Gastroesophageal sphincter (tissue), 4 donors: Measurements from ENCODE around the gene COLEC12. TPM values are rescaled to one million over a fixed set of nuclear protein-coding genes. Genes with fewer than 3 reads are reported as not detected.

Source experiments
- ATAC-seq: fragments of 150-250 bp; one replicate; pipeline ENCODE4 v1.9.1; 2016; ENCODE audit warnings: mild to moderate bottlenecking, moderate library complexity
- H3K27ac ChIP-seq, 4 donors: fragments of 200-600 bp; sonication (generic) in 3 of 4; 1 replicate in 3 of 4; 2 replicates in 1 of 4; pipeline ENCODE4 v1.5.1; 2016 to 2019
- H3K27me3 ChIP-seq: fragments of 200-600 bp; sonication (generic); one replicate; pipeline ENCODE4 v1.5.1; 2019
- H3K36me3 ChIP-seq, 2 donors: fragments of 200-600 bp; sonication (generic); one replicate each; pipeline ENCODE4 v1.5.1; 2019; ENCODE audit warnings: control low read depth in 1 of 2
- H3K4me1 ChIP-seq, 3 donors: fragments of 200-600 bp; sonication (generic); 1 replicate in 2 of 3; 2 replicates in 1 of 3; pipeline ENCODE4 v1.5.1; 2016 to 2019; ENCODE audit warnings: control low read depth in 2 of 3
- H3K4me3 ChIP-seq, 2 donors: fragments of 200-600 bp; sonication (generic); one replicate each; pipeline ENCODE4 v1.5.1; 2019; ENCODE audit warnings: mild to moderate bottlenecking in 1 of 2, moderate library complexity in 1 of 2
- H3K9me3 ChIP-seq, 3 donors: fragments of 200-600 bp; sonication (generic); one replicate each; pipeline ENCODE4 v1.5.1; 2017 to 2019; ENCODE audit warnings: control low read depth in 2 of 3
- CTCF ChIP-seq, 4 experiments: fragments of 200-600 bp in 2 of 4; fragments of 450-650 bp in 2 of 4; sonication (generic) in 1 of 4; IDR thresholded peaks; one replicate each; pipeline ENCODE4 v1.5.1; 2017 to 2019; ENCODE audit warnings: antibody characterized with exemption in 4 of 4, mild to moderate bottlenecking in 2 of 4, moderate library complexity in 2 of 4
- EP300 ChIP-seq: sonication (generic); formaldehyde crosslinking; IDR thresholded peaks from one replicate; pipeline ENCODE4 v1.6.1; 2017; ENCODE audit warnings: antibody characterized with exemption, mild to moderate bottlenecking
- POLR2A ChIP-seq, 2 donors: fragments of 450-650 bp; IDR thresholded peaks; one replicate each; pipeline ENCODE4 v1.6.1; 2017; ENCODE audit warnings: antibody characterized with exemption in 2 of 2, mild to moderate bottlenecking in 2 of 2, moderate library complexity in 1 of 2
- POLR2AphosphoS5 ChIP-seq: sonication (generic); formaldehyde crosslinking; IDR thresholded peaks from one replicate; pipeline ENCODE4 v1.6.1; 2017; ENCODE audit warnings: antibody characterized with exemption
- WGBS, 2 donors: methylation state at CpG; one replicate each; pipeline ENCODE4 v1.1.5; 2018; ENCODE audit warnings: low coverage in 1 of 2; 5-methylcytosine and 5-hydroxymethylcytosine counted together
- total RNA-seq, 4 donors: library from RNA; depleted of rRNA; stranded (reverse); fragments of >200 nt; gene quantifications; one replicate each; pipeline ENCODE4 v1.1.0, GENCODE V29; 2016

Gene COLEC12
- total RNA-seq, 4 donors from 2014 or later = 21.2 to 40.1 (median 37.1) TPM

- H3K4me3 ChIP-seq = no peak overlapping the region
- H3K9me3 ChIP-seq = no peaks in the 10 kb centered on the region
- H3K27me3 ChIP-seq = no peaks in the 10 kb centered on the region
- WGBS, 2 donors = 27 to 28% methylated on average over 1 of the region's 1 CpG
- no peaks in the 10 kb centered on the region for H3K36me3 ChIP-seq
- no peak for ATAC-seq
- H3K4me1 ChIP-seq = peaks cover 8 to 30% (median 11%) of the 10 kb centered on the region in 3 donors
- TF ChIP-seq POLR2AphosphoS5 = no peak
- TF ChIP-seq CTCF (IDR thresholded peaks at IDR 0.05) = no peak
- no peak for TF ChIP-seq POLR2A (IDR thresholded peaks at IDR 0.05)
- TF ChIP-seq EP300 = no peak
- H3K27ac ChIP-seq = peak overlapping the region in 1 of 4 donors; percentile 20
Observed at GRCh38 chr18:320155-320554, 180.3 kb downstream of the COLEC12 start.

GRCh38 chr18:319720-320119, 180.8 kb downstream of the COLEC12 start:
- TF ChIP-seq CTCF (IDR thresholded peaks at IDR 0.05) = no peak
- TF ChIP-seq POLR2AphosphoS5 = no peak
- no peak for TF ChIP-seq POLR2A (IDR thresholded peaks at IDR 0.05)
- Histone ChIP-seq H3K27me3 (no peaks in the 10 kb centered on the region), H3K4me1 (peaks cover 8 to 30% (median 11%) of the 10 kb centered on the region in 3 donors), H3K27ac (peak overlapping the region in 1 of 4 donors; percentile 20), H3K9me3 (no peaks in the 10 kb centered on the region), H3K4me3 (no peak overlapping the region), H3K36me3 (no peaks in the 10 kb centered on the region)
- no peak for ATAC-seq
- 81 to 82% methylated on average over 2 to 5 of the region's 5 CpGs for WGBS, 2 donors

DNA sequence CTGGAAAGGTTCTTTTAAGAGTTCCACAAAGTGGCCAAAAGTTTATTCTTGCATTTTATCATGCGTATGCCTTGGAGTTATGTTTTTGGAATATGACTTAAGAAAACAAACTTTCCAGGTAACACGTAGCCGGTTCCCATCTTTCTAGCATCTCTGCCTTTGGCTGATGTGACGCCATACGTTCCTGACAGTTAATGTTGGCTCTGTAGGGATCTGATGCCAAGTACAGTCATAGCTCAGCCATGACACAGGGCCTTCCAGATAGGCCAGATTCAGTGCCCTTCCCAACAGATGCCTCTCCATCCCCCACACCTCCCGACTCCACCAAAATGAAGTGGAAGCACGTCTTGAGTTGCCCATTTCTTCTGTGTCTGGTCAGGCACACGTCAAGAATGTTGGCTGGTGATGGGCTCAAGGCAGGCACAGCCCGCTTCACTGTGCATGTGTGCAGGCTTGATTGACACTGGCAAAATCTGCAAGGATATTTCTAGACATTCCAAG, 181.7 kb downstream of the COLEC12 start:
- Histone ChIP-seq H3K9me3 (no peaks in the 10 kb centered on the region), H3K27me3 (no peaks in the 10 kb centered on the region), H3K36me3 (no peaks in the 10 kb centered on the region), H3K27ac (no peak overlapping the region), H3K4me1 (peaks cover 8 to 27% (median 11%) of the 10 kb centered on the region in 3 donors), H3K4me3 (no peak overlapping the region)
- ATAC-seq = no peak
- TF ChIP-seq POLR2AphosphoS5 (no peak), EP300 (no peak), CTCF (IDR thresholded peaks at IDR 0.05) (no peak), POLR2A (IDR thresholded peaks at IDR 0.05) (no peak)
- 63 to 78% methylated on average over 5 to 6 of the region's 9 CpGs for WGBS, 2 donors

- TF ChIP-seq EP300 = no peak
- no peak for TF ChIP-seq CTCF (IDR thresholded peaks at IDR 0.05)
- TF ChIP-seq POLR2A (IDR thresholded peaks at IDR 0.05) = no peak
- no peak for TF ChIP-seq POLR2AphosphoS5
- WGBS, 2 donors = 97 to 100% methylated on average over 1 to 3 of the region's 6 CpGs
- Histone ChIP-seq H3K9me3 (no peaks in the 10 kb centered on the region), H3K27ac (no peak overlapping the region), H3K27me3 (no peaks in the 10 kb centered on the region), H3K36me3 (no peaks in the 10 kb centered on the region), H3K4me3 (no peak overlapping the region), H3K4me1 (peaks cover under 1 to 16% (median 4%) of the 10 kb centered on the region in 3 donors)
- ATAC-seq = no peak
Observed at GRCh38 chr18:317618-318017, 182.9 kb downstream of the COLEC12 start.

GRCh38 chr18:316393-316792, 184.1 kb downstream of the COLEC12 start:
- no peak overlapping the region for H3K27ac ChIP-seq
- 59 to 75% methylated on average over 7 to 8 of the region's 8 CpGs for WGBS, 2 donors
- H3K4me1 ChIP-seq = peaks cover 0 to 4% (median 0%) of the 10 kb centered on the region in 3 donors
- no peaks in the 10 kb centered on the region for H3K27me3 ChIP-seq
- no peaks in the 10 kb centered on the region for H3K9me3 ChIP-seq
- ATAC-seq = no peak
- no peak overlapping the region for H3K4me3 ChIP-seq
- H3K36me3 ChIP-seq = no peaks in the 10 kb centered on the region
- no peak for TF ChIP-seq EP300
- TF ChIP-seq POLR2AphosphoS5 = no peak
- no peak for TF ChIP-seq POLR2A (IDR thresholded peaks at IDR 0.05)
- no peak for TF ChIP-seq CTCF (IDR thresholded peaks at IDR 0.05)
